DOHH2 (cell line): ENCODE data around the gene ST7.

Experiments used
- H3F3A ChIP-seq: fragments of 200-600 bp; sonication (generic), shearing (Covaris generic); 2 replicates; pipeline ENCODE4 v1.6.0; 2016; ENCODE audit warnings: antibody characterized with exemption, mild to moderate bottlenecking; ENCODE audit not compliant: control insufficient read depth, insufficient read depth
- H3K27ac ChIP-seq: fragments of 200-600 bp; sonication (generic); 2 replicates; pipeline ENCODE4 v1.5.1; 2014; ENCODE audit warnings: low read depth, mild to moderate bottlenecking, low read length, moderate library complexity
- H3K27me3 ChIP-seq: fragments of 200-600 bp; sonication (generic); 2 replicates; pipeline ENCODE4 v1.6.1; 2014; ENCODE audit warnings: mild to moderate bottlenecking, low read length, mixed read lengths; ENCODE audit not compliant: control insufficient read depth
- H3K36me3 ChIP-seq: fragments of 200-600 bp; sonication (generic); 2 replicates; pipeline ENCODE4 v1.6.1; 2014; ENCODE audit warnings: mild to moderate bottlenecking, low read length, moderate library complexity, mixed read lengths; ENCODE audit not compliant: control insufficient read depth
- H3K4me1 ChIP-seq: fragments of 200-600 bp; sonication (generic); 2 replicates; pipeline ENCODE4 v1.6.1; 2014; ENCODE audit warnings: mild to moderate bottlenecking, low read length, mixed read lengths; ENCODE audit not compliant: control insufficient read depth
- H3K4me2 ChIP-seq: fragments of 200-600 bp; sonication (generic); 2 replicates; pipeline ENCODE4 v1.6.0; 2014; ENCODE audit warnings: mild to moderate bottlenecking, low read length, moderate library complexity
- H3K4me3 ChIP-seq: fragments of 200-600 bp; sonication (generic); 2 replicates; pipeline ENCODE4 v1.5.1; 2014; ENCODE audit warnings: mild to moderate bottlenecking, low read length, mixed read lengths
- H3K79me2 ChIP-seq: fragments of 200-600 bp; sonication (generic); 2 replicates; pipeline ENCODE4 v1.6.1; 2014; ENCODE audit warnings: mild to moderate bottlenecking, low read length, mixed read lengths; ENCODE audit not compliant: control insufficient read depth
- H3K9me2 ChIP-seq: fragments of 200-600 bp; sonication (generic); replicated peaks from 2 replicates; pipeline ENCODE4 v1.6.1; 2014; ENCODE audit warnings: mild to moderate bottlenecking, low read length, mixed read lengths; ENCODE audit not compliant: control insufficient read depth
- H3K9me3 ChIP-seq: fragments of 200-600 bp; sonication (generic); 2 replicates; pipeline ENCODE4 v1.6.1; 2014; ENCODE audit warnings: antibody characterized with exemption, low read length, mixed read lengths; ENCODE audit not compliant: control insufficient read depth, insufficient read depth
- H4K20me1 ChIP-seq: fragments of 200-600 bp; sonication (generic); 2 replicates; pipeline ENCODE4 v1.6.0; 2014; ENCODE audit warnings: low read depth, mild to moderate bottlenecking, antibody characterized with exemption, low read length, moderate library complexity; ENCODE audit not compliant: control insufficient read depth, insufficient read depth
- EZH2phosphoT487 ChIP-seq: fragments of 200-600 bp; sonication (generic); IDR thresholded peaks from 2 replicates; pipeline ENCODE4 v1.6.1; 2017; ENCODE audit warnings: borderline replicate concordance, mild to moderate bottlenecking, antibody characterized with exemption, low read length, moderate library complexity, mixed read lengths
- TF ChIP-seq, protein P1 (sequence below): fragments of 200-600 bp; sonication (generic); IDR thresholded peaks from one replicate; pipeline ENCODE4 v1.5.1; 2014; ENCODE audit warnings: antibody characterized with exemption, mild to moderate bottlenecking, low read depth, low read length; ENCODE audit not compliant: poor library complexity, severe bottlenecking

The ST7 gene

DNA sequence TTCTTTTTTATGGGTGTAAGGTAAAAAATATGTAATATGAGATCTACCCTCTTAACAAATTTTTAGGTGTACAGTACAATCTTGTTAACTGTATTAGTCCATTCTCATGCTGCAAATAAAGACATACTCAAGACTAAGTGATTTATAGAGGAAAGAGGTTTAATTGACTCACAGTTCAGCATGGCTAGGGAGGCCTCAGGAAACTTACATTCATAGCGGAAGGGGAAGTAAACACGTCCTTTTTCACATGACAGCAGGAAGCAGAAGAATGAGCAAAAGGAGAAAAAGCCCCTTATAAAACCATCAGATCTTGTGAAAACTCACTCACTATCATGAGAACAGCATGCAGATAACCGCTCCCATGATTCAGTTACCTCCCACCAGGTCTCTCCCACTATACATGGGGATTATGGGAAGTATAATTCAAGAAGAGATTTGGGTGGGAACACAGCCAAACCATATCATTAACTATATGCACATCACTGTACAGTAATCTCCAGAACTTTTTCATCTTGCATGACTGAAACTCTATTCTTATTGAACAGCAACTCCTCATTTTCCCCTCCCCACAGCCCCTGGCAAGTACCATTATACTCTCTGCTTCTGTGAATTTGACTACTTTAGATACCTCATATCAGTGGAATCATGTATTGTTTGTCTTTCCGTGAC, 242.2 kb downstream of the ST7 start:
- H3K79me2 ChIP-seq, result no peaks in the 10 kb centered on the region
- H3K27me3 ChIP-seq, result no peaks in the 10 kb centered on the region
- no peak overlapping the region for H3K4me3 ChIP-seq

DNA sequence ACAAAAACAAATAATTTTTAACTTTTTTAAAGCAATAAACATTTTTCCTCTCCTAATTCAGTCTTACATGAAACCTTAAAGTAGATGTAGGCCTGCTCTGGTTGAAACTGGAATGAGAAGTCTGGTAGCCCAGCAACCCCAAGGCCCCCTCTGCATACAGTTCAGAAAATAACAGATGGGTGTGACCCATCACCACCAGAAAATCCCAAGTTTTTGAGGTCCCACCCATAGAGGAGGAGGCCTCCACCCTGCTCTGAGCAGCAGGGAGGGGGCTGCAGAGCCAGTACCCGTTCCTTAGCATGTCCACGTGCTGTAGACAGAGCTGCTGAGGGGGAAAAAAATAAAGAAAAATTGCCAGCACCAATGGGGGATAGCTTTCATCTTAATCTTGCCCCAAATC, 246.8 kb downstream of the ST7 start:
- Histone ChIP-seq H3K4me1 (no peaks in the 10 kb centered on the region), H3K4me3 (no peak overlapping the region), H3K27me3 (no peaks in the 10 kb centered on the region)

More for the DNA sequence above, 242.2 kb downstream of the ST7 start:
- Histone ChIP-seq H3K4me1 (no peaks in the 10 kb centered on the region), H4K20me1 (no peaks in the 10 kb centered on the region), H3K36me3 (no peaks in the 10 kb centered on the region), H3K27ac (no peak overlapping the region), H3K4me2 (no peak overlapping the region), H3K9me3 (no peaks in the 10 kb centered on the region), H3F3A (no peaks in the 10 kb centered on the region), H3K9me2 (no peaks in the 10 kb centered on the region)
- no peak for TF ChIP-seq EZH2phosphoT487
- TF ChIP-seq, protein P1, sequence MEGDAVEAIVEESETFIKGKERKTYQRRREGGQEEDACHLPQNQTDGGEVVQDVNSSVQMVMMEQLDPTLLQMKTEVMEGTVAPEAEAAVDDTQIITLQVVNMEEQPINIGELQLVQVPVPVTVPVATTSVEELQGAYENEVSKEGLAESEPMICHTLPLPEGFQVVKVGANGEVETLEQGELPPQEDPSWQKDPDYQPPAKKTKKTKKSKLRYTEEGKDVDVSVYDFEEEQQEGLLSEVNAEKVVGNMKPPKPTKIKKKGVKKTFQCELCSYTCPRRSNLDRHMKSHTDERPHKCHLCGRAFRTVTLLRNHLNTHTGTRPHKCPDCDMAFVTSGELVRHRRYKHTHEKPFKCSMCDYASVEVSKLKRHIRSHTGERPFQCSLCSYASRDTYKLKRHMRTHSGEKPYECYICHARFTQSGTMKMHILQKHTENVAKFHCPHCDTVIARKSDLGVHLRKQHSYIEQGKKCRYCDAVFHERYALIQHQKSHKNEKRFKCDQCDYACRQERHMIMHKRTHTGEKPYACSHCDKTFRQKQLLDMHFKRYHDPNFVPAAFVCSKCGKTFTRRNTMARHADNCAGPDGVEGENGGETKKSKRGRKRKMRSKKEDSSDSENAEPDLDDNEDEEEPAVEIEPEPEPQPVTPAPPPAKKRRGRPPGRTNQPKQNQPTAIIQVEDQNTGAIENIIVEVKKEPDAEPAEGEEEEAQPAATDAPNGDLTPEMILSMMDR, result no peak

DNA sequence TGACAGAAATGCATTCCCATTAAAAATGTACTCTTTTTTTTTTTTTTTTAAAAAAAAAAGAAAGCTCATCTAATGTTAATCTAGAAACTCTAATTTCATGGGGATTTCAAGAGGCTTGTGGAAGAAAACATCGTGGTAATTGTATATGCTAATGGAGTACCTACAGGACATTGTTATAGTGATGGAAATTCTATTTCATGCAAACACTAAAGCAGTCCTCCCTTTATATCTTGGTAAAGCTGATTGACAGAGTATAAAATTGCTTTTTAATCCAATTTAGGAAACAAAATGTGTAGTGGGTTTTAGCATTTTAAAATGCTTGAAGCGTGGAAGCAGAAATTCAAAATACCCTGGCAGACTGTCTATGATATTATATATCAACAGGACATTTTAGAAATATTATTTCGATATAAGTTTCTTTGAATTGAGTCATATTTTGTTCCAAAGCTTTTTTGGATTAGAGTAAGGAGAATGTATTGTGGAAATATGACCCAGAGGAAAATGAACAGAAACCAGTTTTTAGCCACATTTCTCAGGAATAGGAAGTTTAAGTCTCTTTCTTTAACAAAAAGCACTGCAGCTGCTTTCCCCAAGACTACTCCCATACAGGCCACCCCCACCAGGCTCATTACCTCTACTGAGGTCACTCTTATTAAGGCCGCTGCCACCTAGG, 247.6 kb downstream of the ST7 start:
- Histone ChIP-seq H3K27ac (no peak overlapping the region), H3K27me3 (no peaks in the 10 kb centered on the region), H3K36me3 (no peaks in the 10 kb centered on the region), H3K4me1 (no peaks in the 10 kb centered on the region), H3K79me2 (no peaks in the 10 kb centered on the region), H3K9me2 (no peaks in the 10 kb centered on the region), H3K9me3 (no peaks in the 10 kb centered on the region), H4K20me1 (no peaks in the 10 kb centered on the region), H3K4me3 (no peak overlapping the region), H3F3A (no peaks in the 10 kb centered on the region), H3K4me2 (no peak overlapping the region)
- TF ChIP-seq EZH2phosphoT487, result no peak
- TF ChIP-seq, protein P1, result no peak

More for the DNA sequence above, 246.8 kb downstream of the ST7 start:
- Histone ChIP-seq H3K4me2 (no peak overlapping the region), H3K9me3 (no peaks in the 10 kb centered on the region), H3K79me2 (no peaks in the 10 kb centered on the region), H4K20me1 (no peaks in the 10 kb centered on the region), H3F3A (no peaks in the 10 kb centered on the region), H3K36me3 (no peaks in the 10 kb centered on the region), H3K27ac (no peak overlapping the region), H3K9me2 (no peaks in the 10 kb centered on the region)
- TF ChIP-seq EZH2phosphoT487, result no peak
- TF ChIP-seq, protein P1, result no peak
